HepG2 (cell line): Measurements from ENCODE around the gene NUBPL. TPM values are rescaled to one million over a fixed set of nuclear protein-coding genes. Genes with fewer than 3 reads are reported as not detected.

Experiments
- ATAC-seq: fragments of 200-7000 bp; cut with Tn5 transposase; 3 replicates; pipeline ENCODE4 v1.9.1; 2020; ENCODE audit warnings: mild to moderate bottlenecking, moderate library complexity
- BruUV-seq: library from RNA; stranded (reverse); fragments of 400-500 nt; replicated peaks from 2 replicates; lab custom pipeline; 2021; lab: Mats Ljungman, UMichigan
- CTCF ChIA-PET: fragments of 300-600 bp; formaldehyde crosslinking; extraction: SDS; loops from one replicate; lab custom pipeline; 2021; ENCODE audit warnings: low total read pairs, inconsistent platforms, low intra/inter-chr PET ratio; lab: Yijun Ruan, JAX
- POLR2A ChIA-PET: fragments of 350-600 bp; sonication (Branson Sonifier 250); formaldehyde crosslinking; loops from one replicate; lab custom pipeline; 2020; ENCODE audit warnings: antibody characterized with exemption, inconsistent platforms; lab: Yijun Ruan, JAX
- DNase-seq: peaks from one replicate; pipeline ENCODE4 v3.0.0-alpha.2; 2015; ENCODE audit warnings: low spot score
- FAIRE-seq: peaks from 3 replicates; lab custom pipeline; 2011; peaks lifted over from hg19 to GRCh38; lab: Jason Lieb, UNC
- H2AFZ ChIP-seq: one replicate; pipeline ENCODE4 v1.6.1; 2011; ENCODE audit warnings: low read length, inconsistent platforms
- H3K27ac ChIP-seq: fragments of 300-600 bp; 3 replicates; pipeline ENCODE4 v1.8.0; 2011; ENCODE audit warnings: mixed run types, mild to moderate bottlenecking, mixed read lengths, low read length, inconsistent platforms; ENCODE audit not compliant: insufficient read depth; ENCODE audit errors: extremely low read length
- H3K27me3 ChIP-seq, 2 experiments: fragments of 200-600 bp in 1 of 2; 2 replicates in 1 of 2; 3 replicates in 1 of 2; pipeline versions ENCODE4 v1.6.0 to v1.8.0; 2011; ENCODE audit warnings: low read length in 2 of 2, mild to moderate bottlenecking in 2 of 2, moderate library complexity in 2 of 2, inconsistent platforms in 1 of 2; ENCODE audit not compliant: insufficient read depth in 2 of 2, control insufficient read depth in 1 of 2
- H3K36me3 ChIP-seq, 2 experiments: fragments of 200-600 bp in 1 of 2; replicated peaks in 1 of 2; 2 replicates in 1 of 2; 3 replicates in 1 of 2; pipeline versions ENCODE4 v1.5.1 to v1.8.0; 2011; ENCODE audit warnings: low read length in 2 of 2, inconsistent platforms in 1 of 2; ENCODE audit not compliant: insufficient read depth in 2 of 2, control insufficient read depth in 1 of 2
- H3K4me1 ChIP-seq: 2 replicates; pipeline ENCODE4 v1.5.1; 2012; ENCODE audit warnings: low read length, inconsistent platforms; ENCODE audit not compliant: insufficient read depth
- H3K4me2 ChIP-seq: 2 replicates; pipeline ENCODE4 v1.6.0; 2011; ENCODE audit warnings: low read depth, low read length, inconsistent platforms
- H3K4me3 ChIP-seq, 3 experiments: fragments of 200-600 bp in 1 of 3; sonication (generic), shearing (Covaris generic) in 1 of 3; replicated peaks in 1 of 3; 2 replicates each; pipeline ENCODE4 v1.5.1; 2011 to 2016; ENCODE audit warnings: low read length in 3 of 3, inconsistent platforms in 2 of 3, low read depth in 2 of 3, mild to moderate bottlenecking in 2 of 3, control low read depth in 1 of 3, mixed read lengths in 1 of 3; ENCODE audit not compliant: insufficient read depth in 1 of 3
- H3K79me2 ChIP-seq: one replicate; pipeline ENCODE4 v1.6.1; 2011; ENCODE audit warnings: low read length, inconsistent platforms; ENCODE audit not compliant: insufficient read depth
- H3K9ac ChIP-seq: 2 replicates; pipeline ENCODE4 v1.6.0; 2011; ENCODE audit warnings: mild to moderate bottlenecking, low read depth, low read length, inconsistent platforms; ENCODE audit not compliant: insufficient read depth
- H3K9me3 ChIP-seq: 2 replicates; pipeline ENCODE4 v1.5.1; 2012; ENCODE audit warnings: mild to moderate bottlenecking, low read length
- H4K20me1 ChIP-seq: 2 replicates; pipeline ENCODE4 v1.6.0; 2011; ENCODE audit warnings: inconsistent platforms, mild to moderate bottlenecking, low read length, moderate library complexity; ENCODE audit not compliant: insufficient read depth
- FOSL1 ChIP-seq: sonication (generic); formaldehyde crosslinking; IDR thresholded peaks from 2 replicates; pipeline ENCODE4 v1.9.0; 2021; ENCODE audit warnings: missing genetic modification reagents, borderline replicate concordance
- HMG20A ChIP-seq: IDR thresholded peaks from 2 replicates; pipeline ENCODE4 v1.6.1; 2016; ENCODE audit warnings: borderline replicate concordance
- NCOA1 ChIP-seq: sonication (generic); formaldehyde crosslinking; IDR thresholded peaks from 2 replicates; pipeline ENCODE4 v1.9.0; 2021; ENCODE audit warnings: missing genetic modification reagents
- NFE2L1 ChIP-seq: sonication (generic); formaldehyde crosslinking; IDR thresholded peaks from 2 replicates; pipeline ENCODE4 v1.4.0; 2020; ENCODE audit warnings: missing genetic modification reagents, mild to moderate bottlenecking, borderline replicate concordance
- SRSF1 ChIP-seq: fragments of 200-400 bp; formaldehyde crosslinking; optimal IDR thresholded peaks from 2 replicates; pipeline ENCODE3; 2017; ENCODE audit warnings: mild to moderate bottlenecking, low read depth, low read length, moderate library complexity
- ZNF232 ChIP-seq: sonication (generic); formaldehyde crosslinking; IDR thresholded peaks from 2 replicates; pipeline ENCODE4 v1.4.0; 2020; ENCODE audit warnings: missing genetic modification reagents, borderline replicate concordance
- ZNF891 ChIP-seq: sonication (generic); formaldehyde crosslinking; IDR thresholded peaks from 2 replicates; pipeline ENCODE4 v1.5.0; 2020; ENCODE audit warnings: mild to moderate bottlenecking, missing genetic modification reagents
- WGBS: methylation state at CpG from one replicate; pipeline ENCODE4 v1.1.6; 2017; ENCODE audit warnings: low lambda C conversion rate; 5-methylcytosine and 5-hydroxymethylcytosine counted together
- in situ Hi-C: cut with HindIII; loops from 2 replicates; pipeline ENCODE4 v1.10.0; 2017; ENCODE audit warnings: low pct_unique_long_range_greater_than_20kb; ENCODE audit not compliant: extremely low pct_ligation_motif_present
- intact Hi-C: fragments of 100-400 bp; cut with micrococcal nuclease; formaldehyde crosslinking; loops from one replicate; pipeline ENCODE4 v1.10.0; 2022; ENCODE audit not compliant: unreplicated experiment
- polyA plus RNA-seq, 8 experiments: library from polyadenylated mRNA; depleted of rRNA in 3 of 8; stranded (reverse) in 7 of 8; unstranded in 1 of 8; fragments of >200 nt; fragmentation: Illumina TruSeq in 4 of 8; extraction: Trizol in 4 of 8; gene quantifications; 2 replicates each; pipeline versions ENCODE4 v1.2.1 to v1.2.3, GENCODE V29; 2011 to 2016; ENCODE audit warnings: low read depth in 4 of 8, missing spikeins in 1 of 8, mixed read lengths in 1 of 8; ENCODE audit not compliant: insufficient read depth in 1 of 8
- total RNA-seq, 5 experiments: library from RNA; depleted of rRNA; stranded (reverse); fragments of >200 nt; fragmentation: Illumina TruSeq; extraction: Trizol; gene quantifications; 2 replicates each; pipeline ENCODE4 v1.2.3, GENCODE V29; 2016; ENCODE audit warnings: low read depth in 1 of 5
- TF ChIP-seq, protein P1 (sequence below): sonication (generic); formaldehyde crosslinking; IDR thresholded peaks from 2 replicates; pipeline ENCODE4 v1.4.0; 2020; ENCODE audit warnings: mild to moderate bottlenecking, low read depth, missing genetic modification reagents
- TF ChIP-seq, protein P2 (sequence below), 2 experiments: fragments of 450-650 bp in 1 of 2; sonication (generic) in 1 of 2; formaldehyde crosslinking; IDR thresholded peaks; 2 replicates each; pipeline versions ENCODE4 v1.5.0 to v1.8.0; 2020 to 2022; ENCODE audit warnings: mild to moderate bottlenecking in 1 of 2, missing genetic modification reagents in 1 of 2

Gene NUBPL
- total and polyA plus RNA-seq, 2 of the 13 experiments (the other 11 are each of a cell fraction or from before 2014, with no cell fraction given): 21.3 to 44.1 TPM

GRCh38 chr14:31837031-31837430 lies 275.8 kb downstream of the NUBPL start (continued):
- TF ChIP-seq FOSL1 (no peak), NFE2L1 (CRISPR knock-in tag) (no peak)

GRCh38 chr14:31842899-31843298 lies 281.7 kb downstream of the NUBPL start:
- H3K4me1 ChIP-seq: no peaks in the 10 kb centered on the region
- no peak overlapping the region for H2AFZ ChIP-seq
- 96% methylated on average over 2 of the region's 2 CpGs for WGBS
- no peak for ATAC-seq
- POLR2A ChIA-PET: no interaction called here
- intact Hi-C loops: no loop called here
- CTCF ChIA-PET: no interaction called here
- H4K20me1 ChIP-seq: no peaks in the 10 kb centered on the region
- no peak for DNase-seq
- no peak overlapping the region for H3K4me2 ChIP-seq
- no peak overlapping the region for H3K27ac ChIP-seq
- no peak for FAIRE-seq
- no peaks in the 10 kb centered on the region for H3K79me2 ChIP-seq
- H3K4me3 ChIP-seq: no peak overlapping the region
- H3K27me3 ChIP-seq: no peaks in the 10 kb centered on the region
- no peaks in the 10 kb centered on the region for H3K9me3 ChIP-seq
- in situ Hi-C loops: no loop called here
- no peaks in the 10 kb centered on the region for H3K36me3 ChIP-seq
- no TSS peak for BruUV-seq
- TF ChIP-seq ZNF891 (CRISPR knock-in tag): no peak
- no peak for TF ChIP-seq HMG20A (CRISPR knock-in tag)
- no peak for TF ChIP-seq SRSF1
- TF ChIP-seq NCOA1: no peak
- no peak for TF ChIP-seq ZNF232
- TF ChIP-seq, protein P1, sequence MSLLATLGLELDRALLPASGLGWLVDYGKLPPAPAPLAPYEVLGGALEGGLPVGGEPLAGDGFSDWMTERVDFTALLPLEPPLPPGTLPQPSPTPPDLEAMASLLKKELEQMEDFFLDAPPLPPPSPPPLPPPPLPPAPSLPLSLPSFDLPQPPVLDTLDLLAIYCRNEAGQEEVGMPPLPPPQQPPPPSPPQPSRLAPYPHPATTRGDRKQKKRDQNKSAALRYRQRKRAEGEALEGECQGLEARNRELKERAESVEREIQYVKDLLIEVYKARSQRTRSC (CRISPR knock-in tag): no peak
- TF ChIP-seq, protein P2, sequence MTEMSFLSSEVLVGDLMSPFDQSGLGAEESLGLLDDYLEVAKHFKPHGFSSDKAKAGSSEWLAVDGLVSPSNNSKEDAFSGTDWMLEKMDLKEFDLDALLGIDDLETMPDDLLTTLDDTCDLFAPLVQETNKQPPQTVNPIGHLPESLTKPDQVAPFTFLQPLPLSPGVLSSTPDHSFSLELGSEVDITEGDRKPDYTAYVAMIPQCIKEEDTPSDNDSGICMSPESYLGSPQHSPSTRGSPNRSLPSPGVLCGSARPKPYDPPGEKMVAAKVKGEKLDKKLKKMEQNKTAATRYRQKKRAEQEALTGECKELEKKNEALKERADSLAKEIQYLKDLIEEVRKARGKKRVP (CRISPR knock-in tag; IDR thresholded peaks at IDR 0.05): peak in 1 of 2 experiments; percentile 73; a peak in 2 of 4 replicates
- H3K9ac ChIP-seq: no peak overlapping the region
